ENCODE data around the gene MYOF. TPM values are rescaled to one million over a fixed set of nuclear protein-coding genes. Genes with fewer than 3 reads are reported as not detected.

MYOF gene
- total and polyA plus RNA-seq, 10 of the 15 experiments (the other 5 are each of a cell fraction or from before 2014, with no cell fraction given) = 0.02 to 0.59 (median 0.17) TPM

DNA sequence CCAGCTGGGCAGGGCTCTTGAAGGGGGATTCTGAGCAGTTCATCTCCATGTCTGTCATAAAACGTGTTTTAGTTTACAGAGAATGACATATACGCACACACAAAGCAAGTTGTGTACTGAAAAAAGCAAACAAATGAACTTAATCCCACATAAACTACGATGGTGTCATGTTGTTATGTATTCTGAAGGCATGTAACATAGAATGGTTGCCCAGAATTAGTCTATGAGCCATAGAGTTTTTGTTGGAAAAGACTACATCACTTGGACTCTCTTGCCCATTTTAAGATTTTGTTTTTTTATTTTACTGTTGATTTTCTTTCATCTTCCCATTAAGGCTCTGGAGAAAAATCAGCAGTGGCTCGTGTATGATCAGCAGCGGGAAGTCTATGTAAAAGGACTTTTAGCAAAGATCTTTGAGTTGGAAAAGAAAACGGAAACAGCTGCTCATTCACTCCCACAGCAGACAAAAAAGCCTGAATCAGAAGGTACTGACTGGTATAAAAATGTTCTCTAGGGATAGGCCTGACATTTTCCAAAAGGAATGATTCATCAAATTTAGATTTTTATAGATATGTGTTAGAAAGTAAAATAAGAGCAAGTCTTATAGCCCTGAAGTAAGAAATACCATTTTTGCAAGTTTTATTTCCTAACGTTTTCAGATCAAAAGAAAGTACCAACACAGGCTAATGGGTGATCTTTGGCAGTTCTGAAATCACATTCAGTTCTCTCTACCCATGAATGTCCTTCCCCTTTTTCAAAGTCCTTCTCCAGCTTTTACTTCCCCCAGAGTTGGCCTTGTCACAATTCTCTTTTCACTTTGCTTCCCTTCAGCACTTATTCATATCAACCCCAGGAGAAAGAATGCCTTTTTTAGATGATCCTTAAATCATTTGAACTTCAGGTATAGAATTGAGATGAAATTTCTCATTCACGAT is 33.2 kb upstream of the MYOF start:
- no peak overlapping the region for H3K4me3 ChIP-seq
- H3K9ac ChIP-seq (ENCODE audit: control insufficient read depth, insufficient read depth, low read length) = no peak overlapping the region
- H3K27ac ChIP-seq (ENCODE audit: control insufficient read depth, insufficient read depth) = no peak overlapping the region
- no TSS peak for BruUV-seq (replicated peaks)
- no peak overlapping the region for H2AFZ ChIP-seq (ENCODE audit: control insufficient read depth, low read depth, low read length)
- 98% methylated on average over 7 of the region's 8 CpGs for WGBS (ENCODE audit: insufficient coverage, insufficient replicate concordance, low lambda C conversion rate, missing lambda C conversion rate)
- no peaks in the 10 kb centered on the region for H3K27me3 ChIP-seq (replicated peaks in 1 of 2; ENCODE audit: control insufficient read depth in 2 of 2, insufficient read depth in 2 of 2, low read length in 1 of 2)
- intact Hi-C loops (cut with micrococcal nuclease; ENCODE audit: unreplicated experiment) = no loop called here
- DNase-seq (ENCODE audit: low read depth, low spot score) = no peak
- CTCF ChIA-PET = interaction anchor here (16.1 kb wide), 1 partner anchor 138 kb away, joined by 232 read pairs; no protein-coding TSS in a partner anchor
- no peaks in the 10 kb centered on the region for H3K4me1 ChIP-seq (ENCODE audit: control insufficient read depth, insufficient read depth, low read length)
- H3K4me2 ChIP-seq (ENCODE audit: control insufficient read depth, insufficient read depth) = no peak overlapping the region
- POLR2A ChIA-PET = no interaction called here
- no peaks in the 10 kb centered on the region for H3K79me2 ChIP-seq (ENCODE audit: control insufficient read depth, insufficient read depth, low read length)
- no peaks in the 10 kb centered on the region; the same call in 2 of the 3 replicates for H3K9me3 ChIP-seq (replicated peaks; ENCODE audit: control insufficient read depth, insufficient read depth, low read length)
- ATAC-seq = no peak
- RAD21 ChIA-PET (ENCODE audit: unreplicated experiment) = interaction anchor here (0.8 to 7.0 kb wide), 2 partner anchors 33 to 139 kb away, joined by 3 to 67 read pairs; partner anchors contain the start of gene MYOF
- in situ Hi-C loops (cut with MboI) = no loop called here
- H3K36me3 ChIP-seq (ENCODE audit: control insufficient read depth in 2 of 2, insufficient read depth in 2 of 2, low read length in 1 of 2) = peaks cover 10 to 22% of the 10 kb centered on the region in 2 experiments
- no peak for FAIRE-seq
- H4K20me1 ChIP-seq (ENCODE audit: control insufficient read depth, insufficient read depth) = no peaks in the 10 kb centered on the region
- SMC1A ChIA-PET (ENCODE audit: uncharacterized antibody, unreplicated experiment) = no interaction called here
- TF ChIP-seq, protein P1, sequence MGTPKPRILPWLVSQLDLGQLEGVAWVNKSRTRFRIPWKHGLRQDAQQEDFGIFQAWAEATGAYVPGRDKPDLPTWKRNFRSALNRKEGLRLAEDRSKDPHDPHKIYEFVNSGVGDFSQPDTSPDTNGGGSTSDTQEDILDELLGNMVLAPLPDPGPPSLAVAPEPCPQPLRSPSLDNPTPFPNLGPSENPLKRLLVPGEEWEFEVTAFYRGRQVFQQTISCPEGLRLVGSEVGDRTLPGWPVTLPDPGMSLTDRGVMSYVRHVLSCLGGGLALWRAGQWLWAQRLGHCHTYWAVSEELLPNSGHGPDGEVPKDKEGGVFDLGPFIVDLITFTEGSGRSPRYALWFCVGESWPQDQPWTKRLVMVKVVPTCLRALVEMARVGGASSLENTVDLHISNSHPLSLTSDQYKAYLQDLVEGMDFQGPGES (IDR thresholded peaks at IDR 0.05) = no peak
- TF ChIP-seq ATF7 (IDR thresholded peaks at IDR 0.05; ENCODE audit: low read depth) = no peak
- no peak for TF ChIP-seq GATAD2B (conservative IDR thresholded peaks at IDR 0.05; ENCODE audit: low read depth)
- TF ChIP-seq POLR2AphosphoS5 (IDR thresholded peaks at IDR 0.05; ENCODE audit: low read length) = no peak
- no peak for TF ChIP-seq SREBF1 (IDR thresholded peaks at IDR 0.05; ENCODE audit: low read length)
- TF ChIP-seq, protein P2, sequence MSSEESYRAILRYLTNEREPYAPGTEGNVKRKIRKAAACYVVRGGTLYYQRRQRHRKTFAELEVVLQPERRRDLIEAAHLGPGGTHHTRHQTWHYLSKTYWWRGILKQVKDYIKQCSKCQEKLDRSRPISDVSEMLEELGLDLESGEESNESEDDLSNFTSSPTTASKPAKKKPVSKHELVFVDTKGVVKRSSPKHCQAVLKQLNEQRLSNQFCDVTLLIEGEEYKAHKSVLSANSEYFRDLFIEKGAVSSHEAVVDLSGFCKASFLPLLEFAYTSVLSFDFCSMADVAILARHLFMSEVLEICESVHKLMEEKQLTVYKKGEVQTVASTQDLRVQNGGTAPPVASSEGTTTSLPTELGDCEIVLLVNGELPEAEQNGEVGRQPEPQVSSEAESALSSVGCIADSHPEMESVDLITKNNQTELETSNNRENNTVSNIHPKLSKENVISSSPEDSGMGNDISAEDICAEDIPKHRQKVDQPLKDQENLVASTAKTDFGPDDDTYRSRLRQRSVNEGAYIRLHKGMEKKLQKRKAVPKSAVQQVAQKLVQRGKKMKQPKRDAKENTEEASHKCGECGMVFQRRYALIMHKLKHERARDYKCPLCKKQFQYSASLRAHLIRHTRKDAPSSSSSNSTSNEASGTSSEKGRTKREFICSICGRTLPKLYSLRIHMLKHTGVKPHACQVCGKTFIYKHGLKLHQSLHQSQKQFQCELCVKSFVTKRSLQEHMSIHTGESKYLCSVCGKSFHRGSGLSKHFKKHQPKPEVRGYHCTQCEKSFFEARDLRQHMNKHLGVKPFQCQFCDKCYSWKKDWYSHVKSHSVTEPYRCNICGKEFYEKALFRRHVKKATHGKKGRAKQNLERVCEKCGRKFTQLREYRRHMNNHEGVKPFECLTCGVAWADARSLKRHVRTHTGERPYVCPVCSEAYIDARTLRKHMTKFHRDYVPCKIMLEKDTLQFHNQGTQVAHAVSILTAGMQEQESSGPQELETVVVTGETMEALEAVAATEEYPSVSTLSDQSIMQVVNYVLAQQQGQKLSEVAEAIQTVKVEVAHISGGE (CRISPR knock-in tag; IDR thresholded peaks at IDR 0.05) = no peak
- no peak for TF ChIP-seq CREM (IDR thresholded peaks at IDR 0.05; ENCODE audit: low read depth)
- no peak for TF ChIP-seq ETV6 (conservative IDR thresholded peaks at IDR 0.05 in 1 of 2, IDR thresholded peaks at IDR 0.05 in 1 of 2; ENCODE audit: borderline replicate concordance in 1 of 2, low read depth in 1 of 2)
- no peak for TF ChIP-seq TAF1 (IDR thresholded peaks at IDR 0.05; ENCODE audit: borderline replicate concordance, low read depth, low read length)
- TF ChIP-seq, protein P3, sequence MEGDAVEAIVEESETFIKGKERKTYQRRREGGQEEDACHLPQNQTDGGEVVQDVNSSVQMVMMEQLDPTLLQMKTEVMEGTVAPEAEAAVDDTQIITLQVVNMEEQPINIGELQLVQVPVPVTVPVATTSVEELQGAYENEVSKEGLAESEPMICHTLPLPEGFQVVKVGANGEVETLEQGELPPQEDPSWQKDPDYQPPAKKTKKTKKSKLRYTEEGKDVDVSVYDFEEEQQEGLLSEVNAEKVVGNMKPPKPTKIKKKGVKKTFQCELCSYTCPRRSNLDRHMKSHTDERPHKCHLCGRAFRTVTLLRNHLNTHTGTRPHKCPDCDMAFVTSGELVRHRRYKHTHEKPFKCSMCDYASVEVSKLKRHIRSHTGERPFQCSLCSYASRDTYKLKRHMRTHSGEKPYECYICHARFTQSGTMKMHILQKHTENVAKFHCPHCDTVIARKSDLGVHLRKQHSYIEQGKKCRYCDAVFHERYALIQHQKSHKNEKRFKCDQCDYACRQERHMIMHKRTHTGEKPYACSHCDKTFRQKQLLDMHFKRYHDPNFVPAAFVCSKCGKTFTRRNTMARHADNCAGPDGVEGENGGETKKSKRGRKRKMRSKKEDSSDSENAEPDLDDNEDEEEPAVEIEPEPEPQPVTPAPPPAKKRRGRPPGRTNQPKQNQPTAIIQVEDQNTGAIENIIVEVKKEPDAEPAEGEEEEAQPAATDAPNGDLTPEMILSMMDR (IDR thresholded peaks at IDR 0.05 in 2 of 3, conservative IDR thresholded peaks at IDR 0.05 in 1 of 3; ENCODE audit: control insufficient read depth in 2 of 3, extremely low read depth in 1 of 3, insufficient read depth in 1 of 3, low read depth in 3 of 3, low read length in 3 of 3) = no peak
- TF ChIP-seq TCF7 (IDR thresholded peaks at IDR 0.05; ENCODE audit: borderline replicate concordance) = no peak
- TF ChIP-seq, protein P4, sequence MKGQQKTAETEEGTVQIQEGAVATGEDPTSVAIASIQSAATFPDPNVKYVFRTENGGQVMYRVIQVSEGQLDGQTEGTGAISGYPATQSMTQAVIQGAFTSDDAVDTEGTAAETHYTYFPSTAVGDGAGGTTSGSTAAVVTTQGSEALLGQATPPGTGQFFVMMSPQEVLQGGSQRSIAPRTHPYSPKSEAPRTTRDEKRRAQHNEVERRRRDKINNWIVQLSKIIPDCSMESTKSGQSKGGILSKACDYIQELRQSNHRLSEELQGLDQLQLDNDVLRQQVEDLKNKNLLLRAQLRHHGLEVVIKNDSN (IDR thresholded peaks at IDR 0.05; ENCODE audit: borderline replicate concordance, extremely low read length, insufficient read depth, low read depth, low read length) = no peak
- TF ChIP-seq RELA (IDR thresholded peaks at IDR 0.05; ENCODE audit: borderline replicate concordance, partially characterized antibody) = no peak

Data from GM12878 (cell line).